ENCODE results near the gene CRTC1. TPM values are rescaled to one million over a fixed set of nuclear protein-coding genes. Genes with fewer than 3 reads are reported as not detected.

CRTC1 gene
- total and polyA plus RNA-seq, 2 experiments from 2014 or later: 1.2 to 5.1 TPM

DNA sequence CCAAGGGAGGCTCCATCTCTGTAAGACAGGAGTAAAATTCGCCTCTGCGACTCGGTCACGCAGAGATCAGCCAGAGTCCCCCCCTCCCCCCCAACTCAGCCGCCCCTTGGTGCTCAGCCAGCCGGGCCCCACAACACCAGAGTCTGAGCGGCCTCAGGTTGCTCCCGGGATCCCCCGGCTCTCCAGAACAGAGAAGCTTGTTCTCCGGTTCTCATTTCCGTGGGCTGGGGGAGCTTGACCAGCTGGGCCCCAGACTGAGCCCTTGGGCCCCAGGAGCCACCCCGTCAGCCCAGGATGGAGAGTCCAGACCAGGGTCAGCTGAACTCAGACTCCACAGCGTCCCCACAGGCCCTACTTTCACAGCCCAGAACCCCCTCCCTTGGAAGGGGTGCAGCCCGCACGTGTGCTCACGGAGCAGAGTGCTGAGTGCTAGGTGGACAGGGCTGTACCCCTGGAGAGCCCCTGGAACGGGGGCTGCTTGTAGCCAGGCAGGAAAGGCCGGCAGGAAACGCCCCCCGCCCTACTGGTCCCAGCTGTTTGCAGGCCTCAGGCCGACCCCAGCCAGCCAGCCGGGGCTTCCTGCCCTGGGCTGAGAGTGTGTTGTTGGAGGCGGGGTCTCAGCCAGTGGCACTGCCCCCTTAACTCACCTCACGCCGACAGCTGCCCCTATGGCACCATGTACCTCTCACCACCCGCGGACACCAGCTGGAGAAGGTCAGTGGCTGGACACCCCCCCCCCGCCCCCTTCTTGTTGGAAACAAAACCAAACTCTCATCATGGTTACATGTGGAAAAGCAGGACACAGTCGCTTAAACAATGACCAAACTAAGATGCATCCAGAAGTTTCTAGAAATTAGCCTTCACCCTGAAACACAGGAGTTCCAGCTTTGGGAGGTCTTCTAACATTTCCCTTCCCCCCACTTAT is 63.2 kb downstream of the CRTC1 start:
- Histone ChIP-seq H3K4me3 (no peak overlapping the region), H3K27ac (no peak overlapping the region), H3K9ac (no peak overlapping the region), H3K79me2 (ENCODE audit: insufficient read depth) (no peaks in the 10 kb centered on the region), H3K9me3 (ENCODE audit: low read depth) (no peaks in the 10 kb centered on the region), H4K20me1 (ENCODE audit: insufficient read depth) (no peaks in the 10 kb centered on the region), H3F3A (ENCODE audit: insufficient read depth) (no peaks in the 10 kb centered on the region), H3K9me2 (ENCODE audit: insufficient read depth) (no peaks in the 10 kb centered on the region), H3K36me3 (ENCODE audit: low read depth) (no peaks in the 10 kb centered on the region), H3K27me3 (replicated peaks; ENCODE audit: insufficient read depth) (no peaks in the 10 kb centered on the region), H2AFZ (no peak overlapping the region), H3K4me2 (ENCODE audit: unreplicated experiment) (no peak overlapping the region), H3K4me1 (ENCODE audit: insufficient read depth) (no peaks in the 10 kb centered on the region)
- in situ Hi-C loops (cut with MboI): no loop called here
- 80 to 85% methylated on average over 22 to 29 of the region's 29 CpGs for WGBS, 2 experiments (ENCODE audit: low coverage in 1 of 2, low lambda C conversion rate in 2 of 2, missing lambda C conversion rate in 2 of 2)
- DNase-seq: no peak
- TF ChIP-seq EZH2 (IDR thresholded peaks at IDR 0.05; ENCODE audit: insufficient read depth, poor library complexity, severe bottlenecking) (no peak), EZH2phosphoT487 (IDR thresholded peaks at IDR 0.05; ENCODE audit: insufficient read depth, low read depth) (no peak)

DNA sequence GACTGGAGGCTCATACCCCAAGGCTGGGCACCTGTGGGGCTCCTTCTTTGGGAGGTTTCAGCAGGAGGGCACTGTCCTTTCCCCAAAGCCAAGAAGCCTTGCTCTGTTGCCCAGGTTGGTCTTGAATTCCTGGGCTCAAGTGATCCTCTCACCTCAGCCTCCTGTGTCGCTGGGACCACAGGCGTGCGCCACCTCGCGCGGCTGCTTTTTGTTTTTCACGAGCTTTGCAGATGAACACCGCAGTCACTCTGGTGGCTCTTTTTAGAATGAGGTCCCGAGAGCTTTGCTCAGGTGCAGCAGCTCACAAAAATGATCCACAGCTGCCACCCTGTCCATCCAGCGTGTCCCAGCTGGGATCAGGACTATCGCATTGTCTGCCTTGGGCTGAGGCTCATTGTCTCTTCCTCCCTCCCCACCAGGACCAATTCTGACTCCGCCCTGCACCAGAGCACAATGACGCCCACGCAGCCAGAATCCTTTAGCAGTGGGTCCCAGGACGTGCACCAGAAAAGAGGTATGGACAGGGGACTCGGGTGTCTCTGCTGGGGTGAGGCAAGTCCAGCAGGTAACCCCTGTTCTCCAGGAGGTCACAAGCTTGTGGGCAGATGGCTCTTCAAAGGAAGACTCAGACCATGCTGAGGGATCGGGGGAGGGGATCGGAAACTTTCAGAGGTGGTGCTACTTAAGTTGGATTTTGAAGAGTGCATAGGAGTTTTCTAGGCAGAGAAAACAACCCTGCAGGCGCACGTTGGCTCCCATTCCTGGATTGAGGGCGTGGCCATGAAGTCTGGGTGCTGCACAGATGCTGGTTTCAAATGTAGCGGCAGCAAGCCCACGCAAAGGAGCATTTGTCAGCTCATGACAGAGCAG is 66.1 kb downstream of the CRTC1 start:
- in situ Hi-C loops (cut with MboI): no loop called here
- no peak overlapping the region for H3K27ac ChIP-seq
- no peak for DNase-seq
- H3K36me3 ChIP-seq (ENCODE audit: low read depth): no peaks in the 10 kb centered on the region
- no peaks in the 10 kb centered on the region for H3F3A ChIP-seq (ENCODE audit: insufficient read depth)
- H3K27me3 ChIP-seq (replicated peaks; ENCODE audit: insufficient read depth): no peaks in the 10 kb centered on the region
- WGBS, 2 experiments (ENCODE audit: low coverage in 1 of 2, low lambda C conversion rate in 2 of 2, missing lambda C conversion rate in 2 of 2): 92 to 94% methylated on average over 22 to 23 of the region's 23 CpGs
- no peak overlapping the region for H3K4me3 ChIP-seq
- TF ChIP-seq EZH2phosphoT487 (IDR thresholded peaks at IDR 0.05; ENCODE audit: insufficient read depth, low read depth) (no peak), EZH2 (IDR thresholded peaks at IDR 0.05; ENCODE audit: insufficient read depth, poor library complexity, severe bottlenecking) (no peak)
- no peak overlapping the region for H3K4me2 ChIP-seq (ENCODE audit: unreplicated experiment)
- no peaks in the 10 kb centered on the region for H3K79me2 ChIP-seq (ENCODE audit: insufficient read depth)
- H3K4me1 ChIP-seq (ENCODE audit: insufficient read depth): no peaks in the 10 kb centered on the region
- no peaks in the 10 kb centered on the region for H4K20me1 ChIP-seq (ENCODE audit: insufficient read depth)
- H3K9me3 ChIP-seq (ENCODE audit: low read depth): no peaks in the 10 kb centered on the region
- no peaks in the 10 kb centered on the region for H3K9me2 ChIP-seq (ENCODE audit: insufficient read depth)
- no peak overlapping the region for H2AFZ ChIP-seq
- H3K9ac ChIP-seq: no peak overlapping the region

DNA sequence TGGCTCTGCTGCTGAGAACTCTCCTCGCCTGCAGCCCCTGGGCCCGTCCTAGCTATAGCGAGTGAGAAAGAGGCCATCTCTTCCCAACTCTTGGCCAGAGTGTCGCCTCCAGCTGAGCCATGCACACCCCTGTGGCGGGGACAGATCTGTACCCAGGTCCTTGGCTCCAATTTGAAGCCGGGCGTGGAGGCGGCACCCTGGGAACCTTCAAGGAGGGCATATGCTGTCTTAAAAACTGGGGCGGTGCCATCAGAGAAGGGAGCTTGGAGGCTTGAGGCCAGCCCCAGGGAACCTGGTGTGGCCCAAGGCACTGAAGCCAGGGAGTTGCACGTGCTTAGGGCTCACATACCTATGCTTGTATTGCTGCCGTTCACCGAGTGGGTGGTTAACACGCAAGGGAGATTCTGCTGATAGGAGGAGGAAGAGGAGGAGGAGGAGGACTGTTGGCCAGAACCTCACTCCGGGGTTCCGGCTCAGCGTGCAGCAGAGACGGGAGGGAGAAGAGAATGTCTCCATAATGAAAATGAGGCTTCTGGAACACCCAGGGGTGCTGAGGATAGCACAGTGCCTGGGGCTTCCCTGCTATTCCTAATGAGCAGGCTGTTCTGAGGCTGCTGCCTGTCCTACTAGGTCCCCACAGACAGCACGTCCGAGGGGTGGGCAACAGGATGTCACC is 67.0 kb downstream of the CRTC1 start:
- no peak for DNase-seq
- H3K4me1 ChIP-seq (ENCODE audit: insufficient read depth): no peaks in the 10 kb centered on the region
- no peaks in the 10 kb centered on the region for H3K9me2 ChIP-seq (ENCODE audit: insufficient read depth)
- H3K4me2 ChIP-seq (ENCODE audit: unreplicated experiment): no peak overlapping the region
- H3K9ac ChIP-seq: no peak overlapping the region
- no peaks in the 10 kb centered on the region for H3F3A ChIP-seq (ENCODE audit: insufficient read depth)
- 93 to 95% methylated on average over 19 of the region's 19 CpGs for WGBS, 2 experiments (ENCODE audit: low coverage in 1 of 2, low lambda C conversion rate in 2 of 2, missing lambda C conversion rate in 2 of 2)
- no peaks in the 10 kb centered on the region for H3K27me3 ChIP-seq (replicated peaks; ENCODE audit: insufficient read depth)
- in situ Hi-C loops (cut with MboI): no loop called here
- no peaks in the 10 kb centered on the region for H3K36me3 ChIP-seq (ENCODE audit: low read depth)
- no peak overlapping the region for H3K4me3 ChIP-seq
- no peaks in the 10 kb centered on the region for H3K9me3 ChIP-seq (ENCODE audit: low read depth)
- no peak overlapping the region for H3K27ac ChIP-seq
- H2AFZ ChIP-seq: no peak overlapping the region
- no peak for TF ChIP-seq EZH2 (IDR thresholded peaks at IDR 0.05; ENCODE audit: insufficient read depth, poor library complexity, severe bottlenecking)
- TF ChIP-seq EZH2phosphoT487 (IDR thresholded peaks at IDR 0.05; ENCODE audit: insufficient read depth, low read depth): no peak
- H3K79me2 ChIP-seq (ENCODE audit: insufficient read depth): no peaks in the 10 kb centered on the region
- no peaks in the 10 kb centered on the region for H4K20me1 ChIP-seq (ENCODE audit: insufficient read depth)

DNA sequence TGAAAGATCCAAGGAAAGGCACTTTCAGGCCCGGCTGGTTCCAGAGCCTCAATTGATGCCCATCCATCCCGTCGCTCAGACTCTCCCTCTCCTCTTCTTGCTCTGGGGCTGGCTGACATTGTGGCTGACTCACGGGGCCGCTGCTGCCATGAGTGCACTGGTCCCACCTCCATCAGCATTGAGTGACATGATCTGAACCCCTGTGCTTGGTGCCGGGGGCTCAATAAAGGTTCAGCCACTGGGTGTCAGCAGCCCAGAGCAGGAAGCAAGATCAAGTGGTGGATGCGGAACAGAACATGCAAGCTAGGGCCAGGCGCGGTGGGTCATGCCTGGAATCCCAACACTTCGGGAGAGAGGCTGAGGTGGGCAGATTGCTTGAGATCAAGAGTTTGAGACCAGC is 68.1 kb downstream of the CRTC1 start:
- Histone ChIP-seq H3K9me3 (ENCODE audit: low read depth) (no peaks in the 10 kb centered on the region), H3K4me2 (ENCODE audit: unreplicated experiment) (no peak overlapping the region), H3F3A (ENCODE audit: insufficient read depth) (no peaks in the 10 kb centered on the region), H3K4me1 (ENCODE audit: insufficient read depth) (no peaks in the 10 kb centered on the region), H3K9me2 (ENCODE audit: insufficient read depth) (no peaks in the 10 kb centered on the region), H3K79me2 (ENCODE audit: insufficient read depth) (no peaks in the 10 kb centered on the region), H3K27me3 (replicated peaks; ENCODE audit: insufficient read depth) (no peaks in the 10 kb centered on the region), H4K20me1 (ENCODE audit: insufficient read depth) (no peaks in the 10 kb centered on the region), H3K4me3 (no peak overlapping the region), H2AFZ (no peak overlapping the region), H3K36me3 (ENCODE audit: low read depth) (no peaks in the 10 kb centered on the region), H3K9ac (no peak overlapping the region), H3K27ac (no peak overlapping the region)
- in situ Hi-C loops (cut with MboI): no loop called here
- no peak for TF ChIP-seq EZH2phosphoT487 (IDR thresholded peaks at IDR 0.05; ENCODE audit: insufficient read depth, low read depth)
- TF ChIP-seq EZH2 (IDR thresholded peaks at IDR 0.05; ENCODE audit: insufficient read depth, poor library complexity, severe bottlenecking): no peak
- DNase-seq: no peak
- WGBS, 2 experiments (ENCODE audit: low coverage in 1 of 2, low lambda C conversion rate in 2 of 2, missing lambda C conversion rate in 2 of 2): 84 to 89% methylated on average over 10 of the region's 10 CpGs
